HCT116 (cell line): ENCODE data around the gene DRC7. TPM values are rescaled to one million over a fixed set of nuclear protein-coding genes. Genes with fewer than 3 reads are reported as not detected.
A peak's percentile ranks its signal among the peaks of the same experiment; 100 is the strongest.

Experiments
- ATAC-seq: fragments of 200-7000 bp; cut with Tn5 transposase; 2 replicates; pipeline ENCODE4 v1.9.1; 2020; ENCODE audit warnings: mild to moderate bottlenecking, moderate library complexity
- BruUV-seq: library from RNA; stranded (reverse); fragments of 400-500 nt; replicated peaks from 2 replicates; lab custom pipeline; 2021; lab: Mats Ljungman, UMichigan
- CTCF ChIA-PET: fragments of 300-600 bp; sonication (Branson Sonifier 250); formaldehyde crosslinking; loops from one replicate; lab custom pipeline; 2021; ENCODE audit warnings: antibody characterized with exemption; lab: Charles Lee
- POLR2A ChIA-PET: fragments of 300-600, 350-600 bp; sonication (Branson Sonifier 250); formaldehyde crosslinking; loops from one replicate; lab custom pipeline; 2021; ENCODE audit warnings: antibody characterized with exemption; lab: Charles Lee
- RAD21 ChIA-PET, 2 experiments: fragments of 300-600 bp; sonication (Branson Sonifier 250); formaldehyde crosslinking; loops; one replicate each; lab custom pipeline; 2023; ENCODE audit warnings: low total read pairs in 2 of 2; ENCODE audit not compliant: uncharacterized antibody in 2 of 2, unreplicated experiment in 2 of 2, low non-redundant PET in 1 of 2; lab: Charles Lee
- DNase-seq: peaks from one replicate; pipeline ENCODE4 v3.0.0-alpha.2; 2010; ENCODE audit warnings: low read depth, low spot score
- H2AFZ ChIP-seq: fragments of 200-600 bp; shearing (Covaris generic), sonication (generic); 2 replicates; pipeline ENCODE4 v1.6.1; 2017; ENCODE audit warnings: low read depth, mixed run types, mixed read lengths, antibody characterized with exemption, low read length; ENCODE audit not compliant: poor library complexity, severe bottlenecking
- H3K27ac ChIP-seq: 2 replicates; pipeline ENCODE4 v1.5.1; 2012; ENCODE audit warnings: low read depth, low read length
- H3K27me3 ChIP-seq: fragments of 200-600 bp; sonication (generic); 2 replicates; pipeline ENCODE4 v1.6.1; 2016; ENCODE audit warnings: mixed run types, low read length, mixed read lengths; ENCODE audit not compliant: insufficient read depth
- H3K36me3 ChIP-seq, 2 experiments: fragments of 200-500 bp in 1 of 2; fragments of 200-600 bp in 1 of 2; sonication (Bioruptor generic) in 1 of 2; sonication (generic) in 1 of 2; 2 replicates each; pipeline versions ENCODE4 v1.5.1 to v1.6.1; 2014 to 2016; ENCODE audit warnings: low read length in 2 of 2, inconsistent platforms in 1 of 2, mixed read lengths in 1 of 2, mixed run types in 1 of 2; ENCODE audit not compliant: insufficient read depth in 2 of 2, control insufficient read depth in 1 of 2
- H3K4me1 ChIP-seq, 2 experiments: fragments of 200-600 bp in 1 of 2; sonication (generic) in 1 of 2; 2 replicates each; pipeline versions ENCODE4 v1.5.1 to v1.6.1; 2012 to 2017; ENCODE audit warnings: low read length in 2 of 2, inconsistent platforms in 1 of 2, mild to moderate bottlenecking in 1 of 2, mixed read lengths in 1 of 2, mixed run types in 1 of 2, moderate library complexity in 1 of 2; ENCODE audit not compliant: insufficient read depth in 2 of 2, control insufficient read depth in 1 of 2
- H3K4me2 ChIP-seq: fragments of 200-600 bp; sonication (generic); 2 replicates; pipeline ENCODE4 v1.6.1; 2017; ENCODE audit warnings: mixed run types, low read length, mixed read lengths
- H3K4me3 ChIP-seq, 2 experiments: fragments of 200-600 bp in 1 of 2; sonication (generic) in 1 of 2; replicated peaks in 1 of 2; 2 replicates each; pipeline ENCODE4 v1.5.1; 2011 to 2016; ENCODE audit warnings: low read length in 2 of 2, control low read depth in 1 of 2, low read depth in 1 of 2, mild to moderate bottlenecking in 1 of 2, mixed read lengths in 1 of 2, mixed run types in 1 of 2
- H3K79me2 ChIP-seq: fragments of 200-600 bp; sonication (generic); 2 replicates; pipeline ENCODE4 v1.6.1; 2017; ENCODE audit warnings: mild to moderate bottlenecking, mixed run types, low read length, moderate library complexity, mixed read lengths; ENCODE audit not compliant: insufficient read depth
- H3K9ac ChIP-seq: fragments of 200-600 bp; sonication (generic); 2 replicates; pipeline ENCODE4 v1.6.1; 2016; ENCODE audit warnings: low read length, mixed read lengths
- H3K9me2 ChIP-seq: fragments of 200-600 bp; sonication (generic), shearing (Covaris generic); 2 replicates; pipeline ENCODE4 v1.6.1; 2017; ENCODE audit warnings: mixed run types, mild to moderate bottlenecking, moderate library complexity; ENCODE audit not compliant: insufficient read depth
- H3K9me3 ChIP-seq, 2 experiments: fragments of 200-500 bp in 1 of 2; fragments of 200-600 bp in 1 of 2; sonication (Bioruptor generic) in 1 of 2; sonication (generic) in 1 of 2; 2 replicates each; pipeline ENCODE4 v1.6.1; 2014 to 2017; ENCODE audit warnings: low read length in 2 of 2, mixed read lengths in 2 of 2, inconsistent platforms in 1 of 2, low read depth in 1 of 2, mild to moderate bottlenecking in 1 of 2, mixed run types in 1 of 2, moderate library complexity in 1 of 2; ENCODE audit not compliant: control insufficient read depth in 1 of 2, insufficient read depth in 1 of 2
- H4K20me1 ChIP-seq: fragments of 200-600 bp; sonication (generic), shearing (Covaris generic); 2 replicates; pipeline ENCODE4 v1.6.1; 2017; ENCODE audit warnings: mixed run types, mild to moderate bottlenecking, moderate library complexity; ENCODE audit not compliant: insufficient read depth
- CBX3 ChIP-seq: IDR thresholded peaks from 2 replicates; pipeline ENCODE4 v1.6.1; 2012; ENCODE audit warnings: low read depth
- EZH2 ChIP-seq: fragments of 200-600 bp; sonication (generic); IDR thresholded peaks from 2 replicates; pipeline ENCODE4 v1.6.1; 2017; ENCODE audit warnings: antibody characterized with exemption, mixed run types
- EZH2phosphoT487 ChIP-seq: fragments of 200-600 bp; IDR thresholded peaks from 2 replicates; pipeline ENCODE4 v1.6.1; 2018; ENCODE audit warnings: antibody characterized with exemption, borderline replicate concordance
- POLR2A ChIP-seq: IDR thresholded peaks from 2 replicates; pipeline ENCODE4 v1.7.0; 2011; ENCODE audit warnings: borderline replicate concordance; ENCODE audit not compliant: insufficient read depth, insufficient read length; ENCODE audit errors: extremely low read depth
- POLR2AphosphoS5 ChIP-seq: IDR thresholded peaks from 2 replicates; pipeline ENCODE4 v1.6.1; 2011; ENCODE audit warnings: mild to moderate bottlenecking, low read depth, low read length, moderate library complexity
- RAD21 ChIP-seq: IDR thresholded peaks from 2 replicates; pipeline ENCODE4 v1.6.1; 2012; ENCODE audit warnings: low read depth, mild to moderate bottlenecking
- SIN3A ChIP-seq: IDR thresholded peaks from 2 replicates; pipeline ENCODE4 v1.6.1; 2012; ENCODE audit warnings: low read depth
- SP1 ChIP-seq: IDR thresholded peaks from 2 replicates; pipeline ENCODE4 v1.6.1; 2012; ENCODE audit warnings: low read depth
- ZFX ChIP-seq: fragments of 450-650 bp; IDR thresholded peaks from 2 replicates; pipeline ENCODE4 v1.6.1; 2017
- intact Hi-C: fragments of 100-400 bp; cut with micrococcal nuclease; formaldehyde crosslinking; loops from 2 replicates; pipeline ENCODE4 v1.10.0; 2022
- total RNA-seq: library from RNA; stranded (reverse); gene quantifications from one replicate; pipeline ENCODE4 v1.2.1, GENCODE V29; 2021; ENCODE audit not compliant: unreplicated experiment
- TF ChIP-seq, protein P1 (sequence below), 3 experiments: fragments of 200-600 bp in 1 of 3; sonication (generic) in 1 of 3; IDR thresholded peaks in 2 of 3; conservative IDR thresholded peaks in 1 of 3; 2 replicates each; pipeline ENCODE4 v1.5.1; 2012 to 2017; ENCODE audit warnings: low read depth in 2 of 3, low read length in 2 of 3, antibody characterized with exemption in 1 of 3, borderline replicate concordance in 1 of 3, control low read depth in 1 of 3, mild to moderate bottlenecking in 1 of 3, mixed read lengths in 1 of 3, mixed run types in 1 of 3, moderate library complexity in 1 of 3; ENCODE audit not compliant: insufficient read depth in 1 of 3
- TF ChIP-seq, protein P2 (sequence below): IDR thresholded peaks from 2 replicates; pipeline ENCODE4 v1.6.1; 2012; ENCODE audit warnings: low read depth

The DRC7 gene
- total RNA-seq, 1 experiment from 2014 or later = 0.91 TPM

- ChIA-PET RAD21 (no interaction called here), POLR2A (interaction anchor here (1.1 kb wide), 1 partner anchor 13 kb away, joined by 7 read pairs; the partner anchor contains the start of gene KATNB1), CTCF (interaction anchor here (0.8 to 1.3 kb wide), 6 partner anchors 9 to 146 kb away, joined by 3 to 6 read pairs (median 5); partner anchors contain the start of gene KATNB1)
- no peak overlapping the region for H2AFZ ChIP-seq
- BruUV-seq = no TSS peak
- DNase-seq (no peak), ATAC-seq (no peak)
- no peaks in the 10 kb centered on the region for H3K9me2 ChIP-seq
- H3K79me2 ChIP-seq = no peaks in the 10 kb centered on the region
- no peaks in the 10 kb centered on the region for H4K20me1 ChIP-seq
- no peaks in the 10 kb centered on the region for H3K36me3 ChIP-seq
- no peak overlapping the region for H3K4me3 ChIP-seq
- H3K27ac ChIP-seq = no peak overlapping the region
- no peaks in the 10 kb centered on the region for H3K9me3 ChIP-seq
- H3K27me3 ChIP-seq = no peaks in the 10 kb centered on the region
- H3K9ac ChIP-seq = no peak overlapping the region
- no peaks in the 10 kb centered on the region for H3K4me1 ChIP-seq
- H3K4me2 ChIP-seq = no peak overlapping the region
- TF ChIP-seq RAD21 (no peak), POLR2A (no peak)
- TF ChIP-seq, all 23 proteins: peak for 0
- intact Hi-C loops = loop anchor here (10.0 kb wide), 1 partner anchor 282 kb away; the partner anchor contains the start of genes USB1 and ZNF319
Measured at GRCh38 chr16:57722651-57723050, 28.0 kb downstream of the DRC7 start.

- no peak for DNase-seq
- no peaks in the 10 kb centered on the region for H3K27me3 ChIP-seq
- POLR2A ChIA-PET = interaction anchor here (1.1 kb wide), 1 partner anchor 12 kb away, joined by 7 read pairs; the partner anchor contains the start of gene KATNB1
- TF ChIP-seq EZH2phosphoT487 = no peak
- no peak for TF ChIP-seq POLR2AphosphoS5
- TF ChIP-seq, protein P1, sequence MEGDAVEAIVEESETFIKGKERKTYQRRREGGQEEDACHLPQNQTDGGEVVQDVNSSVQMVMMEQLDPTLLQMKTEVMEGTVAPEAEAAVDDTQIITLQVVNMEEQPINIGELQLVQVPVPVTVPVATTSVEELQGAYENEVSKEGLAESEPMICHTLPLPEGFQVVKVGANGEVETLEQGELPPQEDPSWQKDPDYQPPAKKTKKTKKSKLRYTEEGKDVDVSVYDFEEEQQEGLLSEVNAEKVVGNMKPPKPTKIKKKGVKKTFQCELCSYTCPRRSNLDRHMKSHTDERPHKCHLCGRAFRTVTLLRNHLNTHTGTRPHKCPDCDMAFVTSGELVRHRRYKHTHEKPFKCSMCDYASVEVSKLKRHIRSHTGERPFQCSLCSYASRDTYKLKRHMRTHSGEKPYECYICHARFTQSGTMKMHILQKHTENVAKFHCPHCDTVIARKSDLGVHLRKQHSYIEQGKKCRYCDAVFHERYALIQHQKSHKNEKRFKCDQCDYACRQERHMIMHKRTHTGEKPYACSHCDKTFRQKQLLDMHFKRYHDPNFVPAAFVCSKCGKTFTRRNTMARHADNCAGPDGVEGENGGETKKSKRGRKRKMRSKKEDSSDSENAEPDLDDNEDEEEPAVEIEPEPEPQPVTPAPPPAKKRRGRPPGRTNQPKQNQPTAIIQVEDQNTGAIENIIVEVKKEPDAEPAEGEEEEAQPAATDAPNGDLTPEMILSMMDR (IDR thresholded peaks at IDR 0.05 in 2 of 3, conservative IDR thresholded peaks at IDR 0.05 in 1 of 3; ENCODE audit: borderline replicate concordance in 1 of 3, insufficient read depth in 1 of 3, low read depth in 2 of 3, low read length in 2 of 3) = peak; percentile 29 to 37 (median 31); a peak in 3 of 6 replicates
- no peak for TF ChIP-seq SIN3A
- TF ChIP-seq SP1 = no peak
- TF ChIP-seq CBX3 = no peak
- no peak for TF ChIP-seq EZH2
- no peak for TF ChIP-seq ZFX
- TF ChIP-seq, protein P2, sequence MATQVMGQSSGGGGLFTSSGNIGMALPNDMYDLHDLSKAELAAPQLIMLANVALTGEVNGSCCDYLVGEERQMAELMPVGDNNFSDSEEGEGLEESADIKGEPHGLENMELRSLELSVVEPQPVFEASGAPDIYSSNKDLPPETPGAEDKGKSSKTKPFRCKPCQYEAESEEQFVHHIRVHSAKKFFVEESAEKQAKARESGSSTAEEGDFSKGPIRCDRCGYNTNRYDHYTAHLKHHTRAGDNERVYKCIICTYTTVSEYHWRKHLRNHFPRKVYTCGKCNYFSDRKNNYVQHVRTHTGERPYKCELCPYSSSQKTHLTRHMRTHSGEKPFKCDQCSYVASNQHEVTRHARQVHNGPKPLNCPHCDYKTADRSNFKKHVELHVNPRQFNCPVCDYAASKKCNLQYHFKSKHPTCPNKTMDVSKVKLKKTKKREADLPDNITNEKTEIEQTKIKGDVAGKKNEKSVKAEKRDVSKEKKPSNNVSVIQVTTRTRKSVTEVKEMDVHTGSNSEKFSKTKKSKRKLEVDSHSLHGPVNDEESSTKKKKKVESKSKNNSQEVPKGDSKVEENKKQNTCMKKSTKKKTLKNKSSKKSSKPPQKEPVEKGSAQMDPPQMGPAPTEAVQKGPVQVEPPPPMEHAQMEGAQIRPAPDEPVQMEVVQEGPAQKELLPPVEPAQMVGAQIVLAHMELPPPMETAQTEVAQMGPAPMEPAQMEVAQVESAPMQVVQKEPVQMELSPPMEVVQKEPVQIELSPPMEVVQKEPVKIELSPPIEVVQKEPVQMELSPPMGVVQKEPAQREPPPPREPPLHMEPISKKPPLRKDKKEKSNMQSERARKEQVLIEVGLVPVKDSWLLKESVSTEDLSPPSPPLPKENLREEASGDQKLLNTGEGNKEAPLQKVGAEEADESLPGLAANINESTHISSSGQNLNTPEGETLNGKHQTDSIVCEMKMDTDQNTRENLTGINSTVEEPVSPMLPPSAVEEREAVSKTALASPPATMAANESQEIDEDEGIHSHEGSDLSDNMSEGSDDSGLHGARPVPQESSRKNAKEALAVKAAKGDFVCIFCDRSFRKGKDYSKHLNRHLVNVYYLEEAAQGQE = no peak
- peak; percentile 65 for TF ChIP-seq RAD21
- no peaks in the 10 kb centered on the region for H4K20me1 ChIP-seq
- H3K36me3 ChIP-seq = no peaks in the 10 kb centered on the region
- intact Hi-C loops = loop anchor here (10.0 kb wide), 1 partner anchor 282 kb away; the partner anchor contains the start of genes USB1 and ZNF319
- H3K79me2 ChIP-seq = no peaks in the 10 kb centered on the region
- BruUV-seq = no TSS peak
- RAD21 ChIA-PET = no interaction called here
- no peaks in the 10 kb centered on the region for H3K4me1 ChIP-seq
- no peak overlapping the region for H3K4me2 ChIP-seq
- no peaks in the 10 kb centered on the region for H3K9me3 ChIP-seq
- H3K27ac ChIP-seq = no peak overlapping the region
- no peak overlapping the region for H2AFZ ChIP-seq
- H3K9me2 ChIP-seq = no peaks in the 10 kb centered on the region
- no peak overlapping the region for H3K4me3 ChIP-seq
- H3K9ac ChIP-seq = no peak overlapping the region
- peak; percentile 35 for ATAC-seq
- CTCF ChIA-PET = interaction anchor here (0.8 to 1.3 kb wide), 6 partner anchors 9 to 147 kb away, joined by 3 to 6 read pairs (median 5); partner anchors contain the start of gene KATNB1
Measured at GRCh38 chr16:57723170-57723569, 28.6 kb downstream of the DRC7 start.
